A673 (cell line): ENCODE data around the gene VWF.

Experiments
- EZH2 ChIP-seq: fragments of 200-600 bp; sonication (generic); IDR thresholded peaks from 2 replicates; pipeline ENCODE4 v1.6.1; 2017; ENCODE audit warnings: borderline replicate concordance, low read depth, mild to moderate bottlenecking, mixed read lengths, antibody characterized with exemption, low read length; ENCODE audit not compliant: poor library complexity, severe bottlenecking
- TF ChIP-seq, protein P1 (sequence below): fragments of 300-800, 200-600 bp; sonication (generic); conservative IDR thresholded peaks from 2 replicates; pipeline ENCODE4 v1.5.1; 2017; ENCODE audit warnings: low read depth, mild to moderate bottlenecking, antibody characterized with exemption, low read length, moderate library complexity, mixed read lengths

DNA sequence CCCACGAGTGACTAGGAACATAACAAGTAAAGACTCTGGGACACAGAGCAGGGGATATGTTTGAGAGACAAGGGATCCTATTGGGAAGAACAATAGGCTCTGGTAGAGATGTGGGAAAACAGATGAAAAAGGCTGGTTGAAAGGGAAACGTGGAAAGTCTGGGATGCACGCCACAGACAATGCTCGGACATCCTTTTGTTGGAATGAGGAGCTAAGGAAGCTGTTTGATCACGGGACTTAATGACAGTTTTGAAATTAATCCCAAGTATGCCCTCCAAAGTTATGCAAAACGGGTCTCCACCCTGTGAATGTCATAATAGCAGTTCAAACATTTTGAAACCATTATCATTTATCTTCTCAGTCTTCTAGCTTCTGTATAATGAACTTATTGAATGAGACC is 147.8 kb downstream of the VWF start:
- TF ChIP-seq, protein P1, sequence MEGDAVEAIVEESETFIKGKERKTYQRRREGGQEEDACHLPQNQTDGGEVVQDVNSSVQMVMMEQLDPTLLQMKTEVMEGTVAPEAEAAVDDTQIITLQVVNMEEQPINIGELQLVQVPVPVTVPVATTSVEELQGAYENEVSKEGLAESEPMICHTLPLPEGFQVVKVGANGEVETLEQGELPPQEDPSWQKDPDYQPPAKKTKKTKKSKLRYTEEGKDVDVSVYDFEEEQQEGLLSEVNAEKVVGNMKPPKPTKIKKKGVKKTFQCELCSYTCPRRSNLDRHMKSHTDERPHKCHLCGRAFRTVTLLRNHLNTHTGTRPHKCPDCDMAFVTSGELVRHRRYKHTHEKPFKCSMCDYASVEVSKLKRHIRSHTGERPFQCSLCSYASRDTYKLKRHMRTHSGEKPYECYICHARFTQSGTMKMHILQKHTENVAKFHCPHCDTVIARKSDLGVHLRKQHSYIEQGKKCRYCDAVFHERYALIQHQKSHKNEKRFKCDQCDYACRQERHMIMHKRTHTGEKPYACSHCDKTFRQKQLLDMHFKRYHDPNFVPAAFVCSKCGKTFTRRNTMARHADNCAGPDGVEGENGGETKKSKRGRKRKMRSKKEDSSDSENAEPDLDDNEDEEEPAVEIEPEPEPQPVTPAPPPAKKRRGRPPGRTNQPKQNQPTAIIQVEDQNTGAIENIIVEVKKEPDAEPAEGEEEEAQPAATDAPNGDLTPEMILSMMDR, result no peak
- TF ChIP-seq EZH2, result no peak
